IPS-20b (cell line): ENCODE results near the gene RBM45.

ENCODE experiments used
- H3K27ac ChIP-seq: one replicate; pipeline ENCODE4 v1.5.1; 2013; ENCODE audit warnings: low read length
- H3K27me3 ChIP-seq: 2 replicates; pipeline ENCODE4 v1.6.1; 2013; ENCODE audit warnings: mild to moderate bottlenecking, low read length, inconsistent platforms; ENCODE audit not compliant: insufficient read depth
- H3K36me3 ChIP-seq: 2 replicates; pipeline ENCODE4 v1.6.1; 2013; ENCODE audit warnings: low read depth, mild to moderate bottlenecking, inconsistent platforms, low read length, moderate library complexity; ENCODE audit not compliant: insufficient read depth
- H3K4me1 ChIP-seq: 2 replicates; pipeline ENCODE4 v1.6.1; 2013; ENCODE audit warnings: mild to moderate bottlenecking, control low read depth, inconsistent platforms, low read length, moderate library complexity; ENCODE audit not compliant: insufficient read depth
- H3K4me3 ChIP-seq: 2 replicates; pipeline ENCODE4 v1.5.1; 2013; ENCODE audit warnings: mild to moderate bottlenecking, low read length, inconsistent platforms
- H3K9ac ChIP-seq: 2 replicates; pipeline ENCODE4 v1.6.1; 2013; ENCODE audit warnings: low read depth, mild to moderate bottlenecking, inconsistent platforms, low read length, moderate library complexity
- H3K9me3 ChIP-seq: 2 replicates; pipeline ENCODE4 v1.6.1; 2013; ENCODE audit warnings: mild to moderate bottlenecking, low read depth, low read length, inconsistent platforms; ENCODE audit not compliant: insufficient read depth

The RBM45 gene

GRCh38 chr2:178112202-178113152, at the start of gene RBM45:
RBM45 (plus strand) TSS chr2:178112437; CDS start chr2:178112547, 110 bp downstream.
- no peak within 1 kb of the TSS for H3K27ac ChIP-seq
- no peaks in the 10 kb centered on the region for H3K36me3 ChIP-seq
- H3K27me3 ChIP-seq = no peaks in the 10 kb centered on the region
- peak within 1 kb of the TSS; percentile 88 for H3K4me3 ChIP-seq
- H3K4me1 ChIP-seq = no peaks in the 10 kb centered on the region; the same call in none of the 2 replicates
- H3K9me3 ChIP-seq = no peaks in the 10 kb centered on the region
- peak within 1 kb of the TSS; percentile 81 for H3K9ac ChIP-seq

DNA sequence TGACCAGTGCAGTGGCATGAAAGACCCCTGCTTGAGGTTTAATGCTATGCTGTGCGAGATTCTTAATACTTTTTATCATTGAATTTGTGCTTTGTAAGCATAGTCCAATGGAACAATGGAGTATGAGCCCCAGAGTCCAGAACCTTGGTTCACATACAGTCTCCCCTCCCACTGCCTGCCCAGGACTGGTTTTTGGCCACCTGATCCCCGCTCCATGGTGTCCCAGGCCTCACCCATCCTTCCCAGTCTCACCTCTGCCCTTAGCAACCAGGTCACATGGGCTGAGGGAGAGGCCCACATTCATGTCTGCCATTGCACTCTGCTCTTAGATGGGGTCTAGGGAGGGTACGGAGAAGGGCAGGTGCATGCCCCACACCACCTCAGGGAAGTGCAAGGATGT, 45.9 kb upstream of the RBM45 start:
- no peaks in the 10 kb centered on the region for H3K36me3 ChIP-seq
- no peak overlapping the region for H3K4me3 ChIP-seq

DNA sequence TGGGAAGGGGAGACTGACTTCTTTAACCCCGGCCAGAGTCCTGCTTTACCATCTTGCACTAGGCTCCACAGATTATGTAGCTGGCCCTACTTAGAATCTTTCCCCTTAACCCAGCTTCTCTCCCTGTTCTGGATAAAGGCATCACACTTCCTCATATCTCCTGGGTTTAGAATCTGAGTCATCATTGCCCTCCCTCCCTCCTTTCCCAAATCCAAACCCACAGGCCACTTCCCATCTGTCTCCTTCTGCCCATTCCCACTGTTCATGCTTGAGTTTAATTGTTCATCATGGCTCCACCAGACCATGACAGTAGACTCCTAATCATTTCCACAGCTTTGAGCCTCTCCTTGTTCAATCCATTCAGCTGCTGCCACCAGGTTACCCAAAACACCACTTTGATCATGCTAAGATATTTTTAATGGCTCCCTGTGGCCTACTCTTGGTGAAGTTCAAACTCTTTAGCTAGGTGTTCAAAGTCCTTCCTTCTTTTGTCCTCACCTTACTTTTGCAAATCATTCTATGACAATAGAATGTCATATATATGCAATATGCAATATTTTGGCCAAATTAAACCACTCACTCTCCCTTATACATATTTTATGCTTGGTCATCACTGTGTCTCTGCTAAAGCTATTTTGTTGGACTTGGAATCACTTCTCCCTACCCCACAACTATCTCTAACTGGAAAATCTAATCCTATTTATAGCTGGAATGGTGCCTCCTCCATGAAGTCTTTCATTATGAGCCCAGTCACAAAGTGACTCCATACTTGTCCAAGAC, 45.2 kb upstream of the RBM45 start:
- Histone ChIP-seq H3K27me3 (peaks cover 19% of the 10 kb centered on the region), H3K4me3 (no peak overlapping the region), H3K9ac (no peak overlapping the region), H3K27ac (no peak overlapping the region), H3K9me3 (no peaks in the 10 kb centered on the region), H3K4me1 (no peaks in the 10 kb centered on the region), H3K36me3 (no peaks in the 10 kb centered on the region)

More for the DNA sequence above, 45.9 kb upstream of the RBM45 start:
- H3K4me1 ChIP-seq = no peaks in the 10 kb centered on the region
- H3K9me3 ChIP-seq = no peaks in the 10 kb centered on the region
- no peak overlapping the region for H3K27ac ChIP-seq
- peaks cover 12% of the 10 kb centered on the region for H3K27me3 ChIP-seq
- H3K9ac ChIP-seq = no peak overlapping the region

GRCh38 chr2:178068823-178069454, 43.3 kb upstream of the RBM45 start:
- Histone ChIP-seq H3K9ac (no peak overlapping the region), H3K4me1 (no peaks in the 10 kb centered on the region), H3K36me3 (no peaks in the 10 kb centered on the region), H3K4me3 (no peak overlapping the region), H3K27ac (no peak overlapping the region), H3K9me3 (no peaks in the 10 kb centered on the region), H3K27me3 (peaks cover 38% of the 10 kb centered on the region)

DNA sequence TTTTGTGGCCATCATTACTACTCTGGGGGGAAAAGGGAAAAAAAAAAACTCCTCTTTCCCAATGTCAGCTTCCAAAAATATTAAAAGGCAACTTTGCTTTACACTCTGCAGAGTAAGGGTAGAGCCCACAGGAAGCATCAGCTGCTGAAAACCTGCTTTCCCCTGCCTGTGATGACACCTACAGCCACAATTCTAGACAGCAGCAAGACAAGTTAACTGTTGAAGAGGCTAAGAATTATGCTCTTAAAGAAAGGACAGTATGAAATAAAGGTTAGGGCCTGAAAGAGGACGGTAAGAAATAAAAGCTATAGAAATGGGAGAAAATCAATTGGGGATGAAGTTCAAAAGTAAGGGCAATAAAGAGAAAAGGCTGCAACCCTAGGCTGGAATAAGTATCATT, 42.7 kb upstream of the RBM45 start:
- Histone ChIP-seq H3K4me3 (no peak overlapping the region), H3K27me3 (peaks cover 44% of the 10 kb centered on the region), H3K9me3 (no peaks in the 10 kb centered on the region), H3K9ac (no peak overlapping the region), H3K36me3 (no peaks in the 10 kb centered on the region), H3K27ac (no peak overlapping the region), H3K4me1 (no peaks in the 10 kb centered on the region)

- Histone ChIP-seq H3K36me3 (no peaks in the 10 kb centered on the region), H3K9ac (no peak overlapping the region), H3K9me3 (no peaks in the 10 kb centered on the region), H3K4me3 (no peak overlapping the region), H3K4me1 (no peaks in the 10 kb centered on the region), H3K27ac (no peak overlapping the region), H3K27me3 (peaks cover 47% of the 10 kb centered on the region)
These were observed 41.4 kb upstream of the RBM45 start for GRCh38 chr2:178070824-178071223.

- no peaks in the 10 kb centered on the region for H3K9me3 ChIP-seq
- H3K36me3 ChIP-seq = no peaks in the 10 kb centered on the region
- no peaks in the 10 kb centered on the region for H3K4me1 ChIP-seq
- H3K4me3 ChIP-seq = peak overlapping the region; percentile 93
- no peak overlapping the region for H3K27ac ChIP-seq
- H3K27me3 ChIP-seq = peaks cover 47% of the 10 kb centered on the region
- no peak overlapping the region for H3K9ac ChIP-seq
These were observed 40.2 kb upstream of the RBM45 start for GRCh38 chr2:178072000-178072382.

DNA sequence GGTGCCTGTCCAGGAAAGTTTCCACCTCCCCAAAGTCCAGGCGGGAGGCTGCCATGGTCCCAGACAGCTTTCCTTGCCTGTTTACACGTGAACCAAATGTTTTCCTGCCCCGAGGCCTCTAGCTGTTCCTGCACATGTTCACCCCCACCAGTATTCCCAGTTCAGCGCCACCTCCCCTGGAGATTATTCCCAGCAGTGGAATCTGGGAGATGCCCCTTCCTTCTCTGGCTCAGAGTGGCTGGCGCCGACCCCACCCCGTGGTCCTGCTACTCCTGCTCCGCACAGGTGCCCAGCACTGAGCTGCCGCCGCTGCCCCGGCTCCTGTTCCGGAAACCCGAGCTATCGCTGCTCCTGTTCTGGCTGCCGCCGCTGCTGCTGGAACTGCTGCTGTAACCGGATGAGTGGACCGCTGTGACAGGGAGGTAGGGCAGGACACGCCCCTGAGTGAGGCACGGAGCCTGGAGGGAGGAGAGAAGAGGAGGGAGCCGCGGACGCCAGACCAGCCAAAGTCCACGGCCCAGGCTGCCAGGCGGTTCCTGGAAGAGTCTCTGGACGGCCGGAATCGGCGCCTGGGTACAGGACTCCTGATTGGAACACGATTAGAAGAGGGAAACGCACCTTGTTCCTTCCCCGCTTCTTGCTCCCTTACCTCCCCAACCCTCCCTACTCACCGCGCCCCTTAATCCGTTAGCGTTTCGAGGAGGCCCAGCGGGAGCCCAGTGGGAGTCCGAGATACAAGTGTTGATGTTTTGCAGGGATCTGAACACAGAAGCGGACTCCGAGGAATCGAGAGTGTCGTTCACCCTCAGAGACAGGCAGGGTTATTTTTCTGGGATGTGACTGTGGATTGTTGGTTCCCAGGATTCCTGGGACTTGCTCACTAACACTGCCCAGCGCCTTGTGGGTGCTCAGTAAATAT, 39.6 kb upstream of the RBM45 start, which contains the start of gene PDE11A:
TSS of gene PDE11A (minus strand) at position 395 of the 919 bp plus-strand sequence. CDS start at position 55, 340 bp downstream.
- Histone ChIP-seq H3K4me3 (peak within 1 kb of the TSS; percentile 93), H3K4me1 (no peaks in the 10 kb centered on the region), H3K27ac (no peak within 1 kb of the TSS), H3K27me3 (peaks cover 47% of the 10 kb centered on the region), H3K9ac (peak within 1 kb of the TSS; percentile 73; the same call in 1 of the 2 replicates), H3K9me3 (no peaks in the 10 kb centered on the region), H3K36me3 (no peaks in the 10 kb centered on the region)

- Histone ChIP-seq H3K9me3 (no peaks in the 10 kb centered on the region), H3K36me3 (no peaks in the 10 kb centered on the region), H3K4me1 (no peaks in the 10 kb centered on the region), H3K9ac (no peak overlapping the region), H3K27ac (no peak overlapping the region), H3K27me3 (peaks cover 47% of the 10 kb centered on the region), H3K4me3 (no peak overlapping the region)
These were observed 37.9 kb upstream of the RBM45 start for GRCh38 chr2:178074123-178075005.

GRCh38 chr2:178075006-178075326, 37.3 kb upstream of the RBM45 start:
- Histone ChIP-seq H3K27ac (no peak overlapping the region), H3K9me3 (no peaks in the 10 kb centered on the region), H3K9ac (no peak overlapping the region), H3K36me3 (no peaks in the 10 kb centered on the region), H3K4me3 (no peak overlapping the region), H3K4me1 (no peaks in the 10 kb centered on the region), H3K27me3 (peaks cover 47% of the 10 kb centered on the region)
